HG02970 (cell line): ENCODE measurements around the gene CLASRP.
A peak's percentile ranks its signal among the peaks of the same experiment; 100 is the strongest.
"Not testable (repeated sequence)": the region's sequence is repeated elsewhere in the genome, so short reads cannot be mapped to it uniquely, and the experiment has no call there.

Experiments used
- ATAC-seq: cut with Tn5 transposase; IDR thresholded peaks from one replicate; pipeline ENCODE4 v1.9.1; 2021; ENCODE audit warnings: mild to moderate bottlenecking, moderate library complexity, moderate number of reproducible peaks; ENCODE audit not compliant: unreplicated experiment, low FRiP score

Gene CLASRP

GRCh38 chr19:45038931-45039893 lies at the start of gene CLASRP:
Gene CLASRP (plus strand): TSS chr19:45039045. CDS start chr19:45040213, 1,168 bp downstream.
- ATAC-seq = peak; percentile 92

- no peak for ATAC-seq
Measured at GRCh38 chr19:44990459-44990858, 48.4 kb upstream of the CLASRP start.

GRCh38 chr19:44990966-44991365 lies 47.9 kb upstream of the CLASRP start:
- no peak for ATAC-seq

GRCh38 chr19:44992336-44993163 lies 46.3 kb upstream of the CLASRP start:
- no peak for ATAC-seq

GRCh38 chr19:44993526-44993925 lies 45.3 kb upstream of the CLASRP start:
- no peak for ATAC-seq

GRCh38 chr19:44993926-44994537 lies 44.8 kb upstream of the CLASRP start:
- ATAC-seq = no peak

- ATAC-seq = no peak
Measured at GRCh38 chr19:44998025-44998424, 40.8 kb upstream of the CLASRP start.

- ATAC-seq = not testable (repeated sequence)
Measured at GRCh38 chr19:44999131-44999925, 39.5 kb upstream of the CLASRP start.

GRCh38 chr19:45000665-45001064 lies 38.2 kb upstream of the CLASRP start:
- not testable (repeated sequence) for ATAC-seq

GRCh38 chr19:45001087-45001739 lies 37.6 kb upstream of the CLASRP start, which contains the start of gene RELB:
Gene RELB (plus strand): TSS chr19:45001464. CDS start chr19:45001580, 116 bp downstream.
- peak; percentile 64 for ATAC-seq

GRCh38 chr19:45003485-45003884 lies 35.4 kb upstream of the CLASRP start:
- no peak for ATAC-seq

- ATAC-seq = no peak
Measured at GRCh38 chr19:45005787-45006186, 33.1 kb upstream of the CLASRP start.

- ATAC-seq = no peak
Measured at GRCh38 chr19:45008552-45008951, 30.3 kb upstream of the CLASRP start.

- ATAC-seq = no peak
Measured at GRCh38 chr19:45009625-45010255, 29.1 kb upstream of the CLASRP start.

- no peak for ATAC-seq
Measured at GRCh38 chr19:45010306-45010705, 28.5 kb upstream of the CLASRP start.

- no peak for ATAC-seq
Measured at GRCh38 chr19:45011959-45012358, 26.9 kb upstream of the CLASRP start.

- peak; percentile 67 for ATAC-seq
Measured at GRCh38 chr19:45016388-45017314, 22.2 kb upstream of the CLASRP start.

- no peak for ATAC-seq
Measured at GRCh38 chr19:45019187-45019586, 19.7 kb upstream of the CLASRP start.
